PC-3 (cell line): Measurements from ENCODE around the gene DHX35. TPM values are rescaled to one million over a fixed set of nuclear protein-coding genes. Genes with fewer than 3 reads are reported as not detected.

Source experiments
- ATAC-seq: fragments of 200-7000 bp; cut with Tn5 transposase; 2 replicates; pipeline ENCODE4 v1.9.1; 2020; ENCODE audit warnings: mild to moderate bottlenecking, moderate library complexity
- BruUV-seq: library from RNA; stranded (reverse); fragments of 400-500 nt; replicated peaks from 2 replicates; lab custom pipeline; 2021; lab: Mats Ljungman, UMichigan
- CTCF ChIA-PET: fragments of 300-600 bp; sonication (Branson Sonifier 250); formaldehyde crosslinking; loops from one replicate; lab custom pipeline; 2022; ENCODE audit warnings: antibody characterized with exemption; lab: Charles Lee
- POLR2A ChIA-PET: fragments of 300-600 bp; sonication (Branson Sonifier 250); formaldehyde crosslinking; loops from one replicate; lab custom pipeline; 2022; ENCODE audit warnings: antibody characterized with exemption; ENCODE audit not compliant: unreplicated experiment; lab: Charles Lee
- DNase-seq: peaks from one replicate; pipeline ENCODE4 v3.0.0-alpha.2; 2015
- H2AFZ ChIP-seq: fragments of 300-600 bp; sonication (generic); 2 replicates; pipeline ENCODE4 v1.6.0; 2016; ENCODE audit warnings: antibody characterized with exemption, low read length
- H3F3A ChIP-seq: fragments of 300-600 bp; sonication (generic); one replicate; pipeline ENCODE4 v1.6.0; 2017; ENCODE audit warnings: antibody characterized with exemption, low read length, control low read depth, mild to moderate bottlenecking; ENCODE audit not compliant: unreplicated experiment
- H3K27ac ChIP-seq: fragments of 300-600 bp; sonication (generic); 2 replicates; pipeline ENCODE4 v1.5.1; 2016; ENCODE audit warnings: mild to moderate bottlenecking, low read length
- H3K27me3 ChIP-seq: fragments of 300-600 bp; sonication (generic); 2 replicates; pipeline ENCODE4 v1.6.1; 2016; ENCODE audit warnings: low read length, mixed read lengths
- H3K36me3 ChIP-seq: fragments of 300-600 bp; sonication (generic); 2 replicates; pipeline ENCODE4 v1.6.1; 2016; ENCODE audit warnings: low read depth, mixed run types, low read length, mixed read lengths
- H3K4me1 ChIP-seq: fragments of 300-600 bp; sonication (generic); 2 replicates; pipeline ENCODE4 v1.5.1; 2016; ENCODE audit warnings: low read length; ENCODE audit not compliant: insufficient read depth
- H3K4me2 ChIP-seq: fragments of 300-600 bp; sonication (generic); 2 replicates; pipeline ENCODE4 v1.6.0; 2016; ENCODE audit warnings: low read length
- H3K4me3 ChIP-seq: fragments of 300-600 bp; sonication (generic); 2 replicates; pipeline ENCODE4 v1.5.1; 2016; ENCODE audit warnings: mild to moderate bottlenecking, low read length, mixed read lengths
- H3K79me2 ChIP-seq: fragments of 300-600 bp; sonication (generic); 2 replicates; pipeline ENCODE4 v1.6.1; 2017; ENCODE audit warnings: low read length, mixed read lengths
- H3K9ac ChIP-seq: fragments of 300-600 bp; sonication (generic); 2 replicates; pipeline ENCODE4 v1.6.0; 2016; ENCODE audit warnings: mild to moderate bottlenecking, low read length
- H3K9me2 ChIP-seq: fragments of 300-600 bp; sonication (generic); replicated peaks from 2 replicates; pipeline ENCODE4 v1.6.1; 2016; ENCODE audit warnings: mixed run types, low read length, mixed read lengths
- H3K9me3 ChIP-seq: fragments of 300-600 bp; sonication (generic); 2 replicates; pipeline ENCODE4 v1.6.1; 2016; ENCODE audit warnings: low read length, mixed read lengths
- H4K20me1 ChIP-seq: fragments of 300-600 bp; sonication (generic); 2 replicates; pipeline ENCODE4 v1.6.1; 2016; ENCODE audit warnings: low read length, mixed read lengths
- CTCF ChIP-seq: fragments of 300-600 bp; sonication (generic); conservative IDR thresholded peaks from 2 replicates; pipeline ENCODE4 v1.5.1; 2017; ENCODE audit warnings: antibody characterized with exemption, low read depth, mild to moderate bottlenecking, low read length
- EZH2 ChIP-seq: fragments of 300-600 bp; sonication (generic); IDR thresholded peaks from one replicate; pipeline ENCODE4 v1.6.1; 2017; ENCODE audit warnings: antibody characterized with exemption, mild to moderate bottlenecking, low read length; ENCODE audit not compliant: unreplicated experiment
- EZH2phosphoT487 ChIP-seq: fragments of 300-600 bp; sonication (generic); IDR thresholded peaks from 2 replicates; pipeline ENCODE4 v1.6.1; 2018; ENCODE audit warnings: mild to moderate bottlenecking, antibody characterized with exemption, low read length, borderline replicate concordance
- intact Hi-C: fragments of 100-400 bp; cut with micrococcal nuclease; formaldehyde crosslinking; loops from 2 replicates; pipeline ENCODE4 v1.9.0; 2023
- total RNA-seq: library from RNA; depleted of rRNA; stranded (reverse); fragments of >200 nt; gene quantifications from 2 replicates; pipeline ENCODE4 v1.2.3, GENCODE V29; 2014

Gene DHX35
- total RNA-seq, 1 experiment from 2014 or later, result 12.0 TPM

- Histone ChIP-seq H3K9me3 (no peaks in the 10 kb centered on the region), H3K4me2 (no peak overlapping the region), H3K9ac (no peak overlapping the region), H3K4me1 (no peaks in the 10 kb centered on the region), H3K79me2 (no peaks in the 10 kb centered on the region), H4K20me1 (no peaks in the 10 kb centered on the region), H3K27ac (no peak overlapping the region), H3K9me2 (no peaks in the 10 kb centered on the region), H3K36me3 (peaks cover 38% of the 10 kb centered on the region), H2AFZ (no peak overlapping the region), H3F3A (no peaks in the 10 kb centered on the region), H3K4me3 (no peak overlapping the region), H3K27me3 (no peaks in the 10 kb centered on the region)
- TF ChIP-seq EZH2, result no peak
- no peak for TF ChIP-seq EZH2phosphoT487
- no peak for TF ChIP-seq CTCF
- intact Hi-C loops, result no loop called here
- DNase-seq (no peak), ATAC-seq (no peak)
- POLR2A ChIA-PET, result no interaction called here
- BruUV-seq, result no TSS peak
- CTCF ChIA-PET, result no interaction called here
Observed at GRCh38 chr20:39021748-39022147, 59.6 kb downstream of the DHX35 start.

- peaks cover 41% of the 10 kb centered on the region for H3K36me3 ChIP-seq
- H4K20me1 ChIP-seq, result no peaks in the 10 kb centered on the region
- CTCF ChIA-PET, result no interaction called here
- H3K4me3 ChIP-seq, result no peak overlapping the region
- H3K9ac ChIP-seq, result no peak overlapping the region
- intact Hi-C loops, result no loop called here
- no peaks in the 10 kb centered on the region for H3K79me2 ChIP-seq
- TF ChIP-seq EZH2 (no peak), EZH2phosphoT487 (no peak), CTCF (no peak)
- H3K4me1 ChIP-seq, result no peaks in the 10 kb centered on the region
- no peak overlapping the region for H2AFZ ChIP-seq
- DNase-seq (no peak), ATAC-seq (no peak)
- no peaks in the 10 kb centered on the region for H3F3A ChIP-seq
- H3K4me2 ChIP-seq, result no peak overlapping the region
- BruUV-seq, result no TSS peak
- H3K27me3 ChIP-seq, result no peaks in the 10 kb centered on the region
- H3K27ac ChIP-seq, result no peak overlapping the region
- no peaks in the 10 kb centered on the region for H3K9me3 ChIP-seq
- no peaks in the 10 kb centered on the region for H3K9me2 ChIP-seq
- POLR2A ChIA-PET, result no interaction called here
Observed at GRCh38 chr20:39025883-39026282, 63.7 kb downstream of the DHX35 start.

DNA sequence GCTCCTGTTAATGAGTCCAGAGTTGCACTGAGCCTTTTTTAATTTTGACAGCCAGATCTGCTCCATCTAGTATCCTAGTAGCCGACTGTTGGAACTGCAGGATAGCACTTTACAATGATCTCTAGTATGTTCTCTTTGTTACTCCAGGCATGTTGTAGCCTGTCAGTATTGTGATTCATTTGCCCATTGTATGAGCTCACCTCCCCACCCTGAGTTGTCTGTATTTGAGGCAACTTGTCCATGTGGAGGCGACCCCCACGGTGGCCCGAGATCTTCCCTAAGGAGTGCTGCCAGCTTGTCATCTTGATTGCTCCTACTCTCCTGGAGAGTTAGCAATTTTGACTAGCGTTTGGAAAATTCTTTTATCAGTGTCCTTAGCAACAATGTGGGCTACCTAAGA lies 67.2 kb downstream of the DHX35 start:
- no peak for DNase-seq

More for the DNA sequence above, 67.2 kb downstream of the DHX35 start:
- Histone ChIP-seq H3K9me2 (no peaks in the 10 kb centered on the region), H3K9ac (no peak overlapping the region), H4K20me1 (no peaks in the 10 kb centered on the region), H2AFZ (no peak overlapping the region), H3K4me2 (no peak overlapping the region), H3K9me3 (no peaks in the 10 kb centered on the region), H3K4me3 (no peak overlapping the region), H3K27me3 (no peaks in the 10 kb centered on the region), H3K4me1 (no peaks in the 10 kb centered on the region), H3K36me3 (peaks cover 21% of the 10 kb centered on the region; the same call in 1 of the 2 replicates), H3F3A (no peaks in the 10 kb centered on the region), H3K27ac (no peak overlapping the region), H3K79me2 (no peaks in the 10 kb centered on the region)
- no TSS peak for BruUV-seq
- ChIA-PET POLR2A (no interaction called here), CTCF (no interaction called here)
- TF ChIP-seq EZH2, result no peak
- no peak for TF ChIP-seq CTCF
- no peak for TF ChIP-seq EZH2phosphoT487
- no peak for ATAC-seq
- intact Hi-C loops, result no loop called here
